GM23248 (cell line): ENCODE data around the gene SF3A1. TPM values are rescaled to one million over a fixed set of nuclear protein-coding genes. Genes with fewer than 3 reads are reported as not detected.

ENCODE experiments used
- DNase-seq: peaks from one replicate; pipeline ENCODE4 v3.0.0-alpha.2; 2015
- H2AFZ ChIP-seq: fragments of 200-600 bp; sonication (generic); 2 replicates; pipeline ENCODE4 v1.6.1; 2016; ENCODE audit warnings: antibody characterized with exemption
- H3F3A ChIP-seq: fragments of 200-600 bp; sonication (generic); 2 replicates; pipeline ENCODE4 v1.6.1; 2016; ENCODE audit warnings: mild to moderate bottlenecking, antibody characterized with exemption, mixed run types; ENCODE audit not compliant: insufficient read depth
- H3K27ac ChIP-seq: fragments of 200-600 bp; sonication (generic); 2 replicates; pipeline ENCODE4 v1.5.1; 2016; ENCODE audit warnings: mild to moderate bottlenecking
- H3K27me3 ChIP-seq: fragments of 200-600 bp; sonication (generic); replicated peaks from 2 replicates; pipeline ENCODE4 v1.6.1; 2016; ENCODE audit warnings: mild to moderate bottlenecking; ENCODE audit not compliant: insufficient read depth
- H3K36me3 ChIP-seq: fragments of 200-600 bp; sonication (generic); 2 replicates; pipeline ENCODE4 v1.6.1; 2016; ENCODE audit warnings: low read depth, mild to moderate bottlenecking
- H3K4me1 ChIP-seq: fragments of 200-600 bp; sonication (generic); 2 replicates; pipeline ENCODE4 v1.6.1; 2016; ENCODE audit warnings: mild to moderate bottlenecking; ENCODE audit not compliant: insufficient read depth
- H3K4me2 ChIP-seq: fragments of 200-600 bp; sonication (generic); one replicate; pipeline ENCODE4 v1.6.1; 2016; ENCODE audit warnings: mild to moderate bottlenecking; ENCODE audit not compliant: unreplicated experiment
- H3K4me3 ChIP-seq: fragments of 200-600 bp; sonication (generic); 2 replicates; pipeline ENCODE4 v1.5.1; 2016; ENCODE audit warnings: mild to moderate bottlenecking
- H3K79me2 ChIP-seq: fragments of 200-600 bp; sonication (generic); 2 replicates; pipeline ENCODE4 v1.6.1; 2016; ENCODE audit warnings: mild to moderate bottlenecking; ENCODE audit not compliant: insufficient read depth
- H3K9ac ChIP-seq: fragments of 200-600 bp; sonication (generic); 2 replicates; pipeline ENCODE4 v1.6.1; 2016; ENCODE audit warnings: mild to moderate bottlenecking
- H3K9me2 ChIP-seq: fragments of 200-600 bp; sonication (generic); 2 replicates; pipeline ENCODE4 v1.6.1; 2016; ENCODE audit warnings: mixed run types, mild to moderate bottlenecking, moderate library complexity; ENCODE audit not compliant: insufficient read depth
- H3K9me3 ChIP-seq: fragments of 200-600 bp; sonication (generic); one replicate; pipeline ENCODE4 v1.6.1; 2017; ENCODE audit warnings: low read depth
- H4K20me1 ChIP-seq: fragments of 200-600 bp; sonication (generic); 2 replicates; pipeline ENCODE4 v1.6.0; 2016; ENCODE audit not compliant: insufficient read depth
- EZH2 ChIP-seq: fragments of 200-600 bp; sonication (generic); IDR thresholded peaks from 2 replicates; pipeline ENCODE4 v1.6.1; 2018; ENCODE audit warnings: antibody characterized with exemption, mild to moderate bottlenecking; ENCODE audit not compliant: insufficient read depth, poor library complexity, severe bottlenecking
- EZH2phosphoT487 ChIP-seq: fragments of 200-600 bp; sonication (generic); IDR thresholded peaks from 2 replicates; pipeline ENCODE4 v1.6.1; 2018; ENCODE audit warnings: antibody characterized with exemption, moderate library complexity, mild to moderate bottlenecking, low read depth; ENCODE audit not compliant: insufficient read depth
- WGBS, 2 experiments: methylation state at CpG; one replicate each; pipeline ENCODE4 v1.1.6; 2015 to 2017; ENCODE audit warnings: low lambda C conversion rate in 2 of 2, low coverage in 1 of 2; ENCODE audit errors: missing lambda C conversion rate in 2 of 2; 5-methylcytosine and 5-hydroxymethylcytosine counted together
- in situ Hi-C: fragments of 300-500 bp; cut with MboI; formaldehyde crosslinking; loops from 2 replicates; pipeline ENCODE4 v1.15.0; 2020
- polyA plus RNA-seq: library from polyadenylated mRNA; unstranded; fragments of >200 nt; fragmentation: Nextera tagmentation; extraction: Ambion mirVana; gene quantifications from 2 replicates; pipeline ENCODE4 v1.2.1, GENCODE V29; 2016
- total RNA-seq: library from RNA; depleted of rRNA; stranded (reverse); fragments of >200 nt; shearing (Covaris generic); gene quantifications from 2 replicates; pipeline ENCODE4 v1.2.3, GENCODE V29; 2014

SF3A1 gene
- total and polyA plus RNA-seq, 2 experiments from 2014 or later: 12.9 to 75.0 TPM

- Histone ChIP-seq H3K9me2 (no peaks in the 10 kb centered on the region), H2AFZ (no peak overlapping the region), H4K20me1 (peaks cover 7% of the 10 kb centered on the region; the same call in 1 of the 2 replicates), H3K9me3 (no peaks in the 10 kb centered on the region), H3K79me2 (peaks cover 57% of the 10 kb centered on the region), H3K9ac (peak overlapping the region; percentile 41), H3K4me2 (peak overlapping the region; percentile 14), H3K27ac (peak overlapping the region; percentile 73), H3F3A (peaks cover 3% of the 10 kb centered on the region; the same call in 1 of the 2 replicates), H3K4me1 (peaks cover 33% of the 10 kb centered on the region), H3K27me3 (no peaks in the 10 kb centered on the region), H3K4me3 (no peak overlapping the region), H3K36me3 (0 out of 2 replicates have a peak, but pooled peaks cover 3% of the 10 kb centered on the region)
- in situ Hi-C loops: no loop called here
- DNase-seq: peak; percentile 82
- 56 to 60% methylated on average over 9 of the region's 9 CpGs for WGBS, 2 experiments
- no peak for TF ChIP-seq EZH2
Observed at GRCh38 chr22:30301995-30302809, 54.5 kb downstream of the SF3A1 start.

GRCh38 chr22:30299322-30299721 lies 57.4 kb downstream of the SF3A1 start:
- Histone ChIP-seq H3K4me3 (no peak overlapping the region), H3K9me3 (no peaks in the 10 kb centered on the region), H3K9me2 (no peaks in the 10 kb centered on the region), H3K79me2 (peaks cover 28% of the 10 kb centered on the region), H3K9ac (no peak overlapping the region), H3K36me3 (peaks cover 7% of the 10 kb centered on the region; the same call in 1 of the 2 replicates), H3K4me1 (peaks cover 15% of the 10 kb centered on the region), H3K4me2 (no peak overlapping the region), H3K27ac (no peak overlapping the region), H2AFZ (no peak overlapping the region), H3F3A (no peaks in the 10 kb centered on the region; the same call in 1 of the 2 replicates), H3K27me3 (no peaks in the 10 kb centered on the region), H4K20me1 (no peaks in the 10 kb centered on the region)
- WGBS, 2 experiments: 93 to 97% methylated on average over 13 of the region's 13 CpGs
- TF ChIP-seq EZH2 (no peak), EZH2phosphoT487 (no peak)
- DNase-seq: no peak
- in situ Hi-C loops: no loop called here

GRCh38 chr22:30297991-30298701 lies 58.5 kb downstream of the SF3A1 start:
- in situ Hi-C loops: no loop called here
- Histone ChIP-seq H3K79me2 (peaks cover 17% of the 10 kb centered on the region), H3K9ac (no peak overlapping the region), H3K4me3 (no peak overlapping the region), H3K9me3 (no peaks in the 10 kb centered on the region), H3K4me1 (peaks cover 13% of the 10 kb centered on the region), H3K9me2 (no peaks in the 10 kb centered on the region), H3K27me3 (no peaks in the 10 kb centered on the region), H3K36me3 (peaks cover 7% of the 10 kb centered on the region; the same call in 1 of the 2 replicates), H4K20me1 (no peaks in the 10 kb centered on the region), H3K4me2 (no peak overlapping the region), H2AFZ (no peak overlapping the region), H3K27ac (no peak overlapping the region), H3F3A (no peaks in the 10 kb centered on the region; the same call in 1 of the 2 replicates)
- no peak for TF ChIP-seq EZH2phosphoT487
- no peak for TF ChIP-seq EZH2
- 92 to 96% methylated on average over 9 of the region's 9 CpGs for WGBS, 2 experiments
- DNase-seq: no peak

DNA sequence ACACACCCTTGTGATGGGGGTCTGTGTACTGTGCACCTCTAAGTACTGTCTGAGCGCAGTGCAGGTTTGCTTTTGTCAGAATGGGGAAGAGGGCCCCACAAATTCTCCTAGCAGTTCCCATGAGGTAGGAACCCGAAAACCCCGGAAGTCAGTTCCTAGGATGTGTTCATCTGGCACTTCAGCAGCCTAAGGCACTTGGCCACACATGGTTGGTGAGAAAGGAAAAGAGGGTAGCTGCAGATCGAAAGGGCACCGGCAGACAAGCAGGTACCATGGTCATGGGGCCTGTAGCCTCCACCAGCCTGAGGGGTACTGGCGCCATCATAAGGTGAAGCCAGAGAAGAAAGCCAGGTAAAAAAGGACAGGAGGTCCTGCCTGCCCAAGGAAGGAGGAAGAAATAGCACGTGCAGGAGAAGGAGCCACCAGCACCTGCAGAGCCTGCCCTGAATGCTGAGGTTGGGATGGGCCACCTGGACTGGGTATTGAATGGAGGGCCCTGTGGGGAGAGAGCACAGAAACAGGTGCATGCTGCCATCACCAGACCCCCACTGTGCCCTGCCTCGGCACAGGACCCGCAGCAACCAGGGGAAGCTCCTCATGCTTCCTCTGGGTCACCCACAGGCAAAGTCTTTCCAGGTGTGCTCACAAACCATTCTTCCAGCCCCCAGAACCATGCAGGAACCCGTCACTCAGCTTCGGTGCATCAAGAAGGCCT lies 59.3 kb downstream of the SF3A1 start:
- TF ChIP-seq EZH2: no peak
- TF ChIP-seq EZH2phosphoT487: no peak
- no peaks in the 10 kb centered on the region for H3K9me3 ChIP-seq
- H3K27me3 ChIP-seq: no peaks in the 10 kb centered on the region
- H3F3A ChIP-seq: no peaks in the 10 kb centered on the region; the same call in 1 of the 2 replicates
- H3K9ac ChIP-seq: no peak overlapping the region
- no peak overlapping the region for H3K27ac ChIP-seq
- no peaks in the 10 kb centered on the region for H4K20me1 ChIP-seq
- peaks cover 7% of the 10 kb centered on the region; the same call in 1 of the 2 replicates for H3K36me3 ChIP-seq
- peaks cover 11% of the 10 kb centered on the region for H3K4me1 ChIP-seq
- 94 to 95% methylated on average over 11 of the region's 11 CpGs for WGBS, 2 experiments
- DNase-seq: no peak
- H3K4me2 ChIP-seq: no peak overlapping the region
- in situ Hi-C loops: no loop called here
- no peaks in the 10 kb centered on the region for H3K9me2 ChIP-seq
- H2AFZ ChIP-seq: no peak overlapping the region
- H3K79me2 ChIP-seq: peaks cover 14% of the 10 kb centered on the region
- no peak overlapping the region for H3K4me3 ChIP-seq
